ENCODE results near the gene MCU.

- TF ChIP-seq, protein P1, sequence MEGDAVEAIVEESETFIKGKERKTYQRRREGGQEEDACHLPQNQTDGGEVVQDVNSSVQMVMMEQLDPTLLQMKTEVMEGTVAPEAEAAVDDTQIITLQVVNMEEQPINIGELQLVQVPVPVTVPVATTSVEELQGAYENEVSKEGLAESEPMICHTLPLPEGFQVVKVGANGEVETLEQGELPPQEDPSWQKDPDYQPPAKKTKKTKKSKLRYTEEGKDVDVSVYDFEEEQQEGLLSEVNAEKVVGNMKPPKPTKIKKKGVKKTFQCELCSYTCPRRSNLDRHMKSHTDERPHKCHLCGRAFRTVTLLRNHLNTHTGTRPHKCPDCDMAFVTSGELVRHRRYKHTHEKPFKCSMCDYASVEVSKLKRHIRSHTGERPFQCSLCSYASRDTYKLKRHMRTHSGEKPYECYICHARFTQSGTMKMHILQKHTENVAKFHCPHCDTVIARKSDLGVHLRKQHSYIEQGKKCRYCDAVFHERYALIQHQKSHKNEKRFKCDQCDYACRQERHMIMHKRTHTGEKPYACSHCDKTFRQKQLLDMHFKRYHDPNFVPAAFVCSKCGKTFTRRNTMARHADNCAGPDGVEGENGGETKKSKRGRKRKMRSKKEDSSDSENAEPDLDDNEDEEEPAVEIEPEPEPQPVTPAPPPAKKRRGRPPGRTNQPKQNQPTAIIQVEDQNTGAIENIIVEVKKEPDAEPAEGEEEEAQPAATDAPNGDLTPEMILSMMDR (IDR thresholded peaks at IDR 0.05 in 8 of 11, conservative IDR thresholded peaks at IDR 0.05 in 3 of 11): no peak
- no peak for TF ChIP-seq POLR2AphosphoS5 (IDR thresholded peaks at IDR 0.05)
- TF ChIP-seq POLR2A (IDR thresholded peaks at IDR 0.05): no peak
Observed at GRCh38 chr10:72802763-72803505, 111.0 kb downstream of the MCU start.

Data from spleen (tissue), 7 donors.